GM21717 (cell line): ENCODE results near the gene MARCHF2.
"Not testable (repeated sequence)": the region's sequence is repeated elsewhere in the genome, so short reads cannot be mapped to it uniquely, and the experiment has no call there.

Experiments
- ATAC-seq: cut with Tn5 transposase; IDR thresholded peaks from one replicate; pipeline ENCODE4 v1.9.1; 2021; ENCODE audit warnings: mild to moderate bottlenecking, moderate library complexity; ENCODE audit not compliant: unreplicated experiment

MARCHF2 gene

GRCh38 chr19:8404391-8405151, 8.5 kb upstream of the MARCHF2 start:
- no peak for ATAC-seq

- ATAC-seq: not testable (repeated sequence)
These were observed 2.4 kb upstream of the MARCHF2 start for GRCh38 chr19:8410718-8411117.

- no peak for ATAC-seq
These were observed 507 bp downstream of the MARCHF2 start for GRCh38 chr19:8413629-8413995.

GRCh38 chr19:8416796-8417195, 3.7 kb downstream of the MARCHF2 start:
- no peak for ATAC-seq

- no peak for ATAC-seq
These were observed 8.7 kb downstream of the MARCHF2 start for GRCh38 chr19:8421484-8422461.

GRCh38 chr19:8423817-8424223, 10.7 kb downstream of the MARCHF2 start:
- no peak for ATAC-seq

GRCh38 chr19:8425331-8425730, 12.2 kb downstream of the MARCHF2 start:
- not testable (repeated sequence) for ATAC-seq

GRCh38 chr19:8426283-8426682, 13.2 kb downstream of the MARCHF2 start:
- ATAC-seq: no peak

- ATAC-seq: no peak
These were observed 15.9 kb downstream of the MARCHF2 start for GRCh38 chr19:8429044-8429443.

GRCh38 chr19:8429826-8430225, 16.7 kb downstream of the MARCHF2 start:
- no peak for ATAC-seq

- no peak for ATAC-seq
These were observed 17.5 kb downstream of the MARCHF2 start for GRCh38 chr19:8430650-8431049.

- no peak for ATAC-seq
These were observed 25.1 kb downstream of the MARCHF2 start for GRCh38 chr19:8438236-8438635.

- no peak for ATAC-seq
These were observed 28.8 kb downstream of the MARCHF2 start for GRCh38 chr19:8441725-8442544.

- not testable (repeated sequence) for ATAC-seq
These were observed 31.1 kb downstream of the MARCHF2 start for GRCh38 chr19:8444140-8444676.

- peak; percentile 66 for ATAC-seq
These were observed 31.8 kb downstream of the MARCHF2 start, which contains the start of gene HNRNPM for GRCh38 chr19:8444677-8445487. Gene HNRNPM (plus strand): TSS chr19:8444975. CDS start chr19:8444999, 24 bp downstream.

- ATAC-seq: peak; percentile 9
These were observed 32.4 kb downstream of the MARCHF2 start for GRCh38 chr19:8445488-8446001.

- no peak for ATAC-seq
These were observed 33.1 kb downstream of the MARCHF2 start for GRCh38 chr19:8446061-8446709.

- ATAC-seq: no peak
These were observed 36.7 kb downstream of the MARCHF2 start for GRCh38 chr19:8449830-8450229.

GRCh38 chr19:8451377-8451776, 38.3 kb downstream of the MARCHF2 start:
- no peak for ATAC-seq
